Measurements from ENCODE around the gene IFITM5. TPM values are rescaled to one million over a fixed set of nuclear protein-coding genes. Genes with fewer than 3 reads are reported as not detected.

Gene IFITM5
- total and polyA plus RNA-seq, 2 donors from 2014 or later: not detected

GRCh38 chr11:331358-332060 lies 32.2 kb upstream of the IFITM5 start:
- H3K27ac ChIP-seq (ENCODE audit: low read depth in 2 of 2, low read length in 2 of 2): no peak overlapping the region
- peaks cover 2 to 11% (median 10%) of the 10 kb centered on the region in 3 donors for H3K4me1 ChIP-seq (ENCODE audit: control insufficient read depth in 2 of 3, insufficient read depth in 2 of 3, low read depth in 1 of 3, low read length in 3 of 3)
- TF ChIP-seq CTCF (IDR thresholded peaks at IDR 0.05; ENCODE audit: borderline replicate concordance, extremely low read depth, insufficient read depth): no peak
- no peaks in the 10 kb centered on the region for H3K27me3 ChIP-seq (ENCODE audit: control insufficient read depth, insufficient read depth, low read length)
- DNase-seq (peak in 1 of 5 donors; percentile 65), FAIRE-seq (no peak)
- intact Hi-C loops (cut with DNase I): no loop called here
- no peak overlapping the region for H3K9ac ChIP-seq (ENCODE audit: low read length in 3 of 3)
- no peaks in the 10 kb centered on the region for H3K9me3 ChIP-seq (ENCODE audit: control insufficient read depth in 2 of 3, insufficient read depth in 1 of 3, low read length in 3 of 3)
- no peaks in the 10 kb centered on the region for H3K36me3 ChIP-seq (ENCODE audit: control insufficient read depth in 2 of 3, insufficient read depth in 3 of 3, low read length in 3 of 3)
- H3K4me3 ChIP-seq (ENCODE audit: low read length in 3 of 3): no peak overlapping the region

DNA sequence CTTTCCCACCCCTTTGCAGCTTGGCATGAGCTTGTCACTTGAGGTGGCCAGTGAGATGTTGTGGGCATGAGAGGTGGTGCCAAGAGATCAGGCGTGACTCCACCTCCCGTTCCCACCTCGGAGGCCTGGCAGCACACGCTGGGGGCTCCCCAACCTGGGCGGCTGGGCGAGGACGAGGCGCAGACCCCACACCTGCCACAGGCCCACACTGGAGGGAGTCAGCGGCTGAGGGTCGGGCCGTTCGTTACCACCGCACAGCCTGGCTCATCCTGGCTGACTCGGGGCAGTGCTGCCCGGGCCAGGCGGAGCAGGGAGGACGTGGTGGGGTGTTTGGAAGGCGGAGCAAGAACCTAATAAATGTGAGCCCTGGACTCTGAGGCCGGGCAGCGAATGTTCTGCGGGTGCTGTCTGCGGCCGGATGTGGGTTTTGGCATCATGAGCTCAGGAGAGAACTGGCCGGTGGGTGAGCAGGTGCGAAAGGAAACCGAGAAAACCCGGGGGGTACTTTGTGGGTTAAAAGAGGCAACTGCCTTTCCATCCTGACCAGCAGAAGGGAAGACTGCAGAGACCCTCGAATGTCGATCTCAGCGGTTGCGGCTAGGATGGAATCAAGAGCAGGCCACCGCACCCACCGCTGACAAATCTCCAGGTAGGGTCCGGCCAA lies 31.5 kb upstream of the IFITM5 start:
- no peak overlapping the region for H3K27ac ChIP-seq (ENCODE audit: low read depth in 2 of 2, low read length in 2 of 2)
- no peak for TF ChIP-seq CTCF (IDR thresholded peaks at IDR 0.05; ENCODE audit: borderline replicate concordance, extremely low read depth, insufficient read depth)
- FAIRE-seq (no peak), DNase-seq (peak in 1 of 5 donors; percentile 71)
- no peaks in the 10 kb centered on the region for H3K36me3 ChIP-seq (ENCODE audit: control insufficient read depth in 2 of 3, insufficient read depth in 3 of 3, low read length in 3 of 3)
- intact Hi-C loops (cut with DNase I): no loop called here
- no peak overlapping the region for H3K4me3 ChIP-seq (ENCODE audit: low read length in 3 of 3)
- no peaks in the 10 kb centered on the region for H3K27me3 ChIP-seq (ENCODE audit: control insufficient read depth, insufficient read depth, low read length)
- peaks cover 0 to 15% (median 14%) of the 10 kb centered on the region in 3 donors for H3K4me1 ChIP-seq (ENCODE audit: control insufficient read depth in 2 of 3, insufficient read depth in 2 of 3, low read depth in 1 of 3, low read length in 3 of 3)
- H3K9ac ChIP-seq (ENCODE audit: low read length in 3 of 3): no peak overlapping the region
- no peaks in the 10 kb centered on the region for H3K9me3 ChIP-seq (ENCODE audit: control insufficient read depth in 2 of 3, insufficient read depth in 1 of 3, low read length in 3 of 3)

- peak in 2 of 5 donors; percentile 40 to 64 for DNase-seq
- FAIRE-seq: no peak
- Histone ChIP-seq H3K9me3 (ENCODE audit: control insufficient read depth in 2 of 3, insufficient read depth in 1 of 3, low read length in 3 of 3) (no peaks in the 10 kb centered on the region), H3K9ac (ENCODE audit: low read length in 3 of 3) (no peak overlapping the region), H3K4me3 (ENCODE audit: low read length in 3 of 3) (no peak overlapping the region), H3K27ac (ENCODE audit: low read depth in 2 of 2, low read length in 2 of 2) (no peak overlapping the region), H3K4me1 (ENCODE audit: control insufficient read depth in 2 of 3, insufficient read depth in 2 of 3, low read depth in 1 of 3, low read length in 3 of 3) (peaks cover 0 to 18% (median 15%) of the 10 kb centered on the region in 3 donors), H3K27me3 (ENCODE audit: control insufficient read depth, insufficient read depth, low read length) (no peaks in the 10 kb centered on the region), H3K36me3 (ENCODE audit: control insufficient read depth in 2 of 3, insufficient read depth in 3 of 3, low read length in 3 of 3) (no peaks in the 10 kb centered on the region)
- TF ChIP-seq CTCF (IDR thresholded peaks at IDR 0.05; ENCODE audit: borderline replicate concordance, extremely low read depth, insufficient read depth): no peak
- intact Hi-C loops (cut with DNase I): no loop called here
Measured at GRCh38 chr11:330307-330693, 31.0 kb upstream of the IFITM5 start.
